Measurements from ENCODE around the gene MUC2. TPM values are rescaled to one million over a fixed set of nuclear protein-coding genes. Genes with fewer than 3 reads are reported as not detected.

Gene MUC2
- total and polyA plus RNA-seq, 2 of the 13 experiments (the other 11 are each of a cell fraction or from before 2014, with no cell fraction given) = not detected

GRCh38 chr11:1041936-1042608, 32.6 kb upstream of the MUC2 start (continued):
- 0 out of 2 replicates have a peak, but pooled peaks have one; percentile 23 for TF ChIP-seq RAD21 (CRISPR knock-in tag; IDR thresholded peaks at IDR 0.05)
- TF ChIP-seq HIC2 (CRISPR knock-in tag; IDR thresholded peaks at IDR 0.05; ENCODE audit: low read depth) = peak; percentile 57; the same call in 1 of the 2 replicates
- TF ChIP-seq ZNF563 (CRISPR knock-in tag; IDR thresholded peaks at IDR 0.05) = 0 out of 2 replicates have a peak, but pooled peaks have one; percentile 41
- no peak for TF ChIP-seq ZNF800 (CRISPR knock-in tag; IDR thresholded peaks at IDR 0.05)
- TF ChIP-seq ZNF781 (CRISPR knock-in tag; IDR thresholded peaks at IDR 0.05; ENCODE audit: borderline replicate concordance, not compliant biosample characterization) = no peak
- 0 out of 2 replicates have a peak, but pooled peaks have one; percentile 39 for TF ChIP-seq PHF21A (CRISPR knock-in tag; IDR thresholded peaks at IDR 0.05)
- no peak for TF ChIP-seq NCOA5 (CRISPR knock-in tag; IDR thresholded peaks at IDR 0.05)
- no peak for TF ChIP-seq ZSCAN30 (CRISPR knock-in tag; IDR thresholded peaks at IDR 0.05)

All from HepG2 (cell line).